Astrocyte (in vitro differentiated cells and primary cell): Measurements from ENCODE around the gene KRT74. TPM values are rescaled to one million over a fixed set of nuclear protein-coding genes. Genes with fewer than 3 reads are reported as not detected.

ENCODE experiments used
- DNase-seq: peaks from one replicate; pipeline ENCODE4 v3.0.0-alpha.2; 2010; ENCODE audit warnings: low read depth
- FAIRE-seq: peaks from 2 replicates; lab custom pipeline; 2011; peaks lifted over from hg19 to GRCh38; lab: Jason Lieb, UNC
- H2AFZ ChIP-seq: 2 replicates; pipeline ENCODE4 v1.6.0; 2012; ENCODE audit warnings: low read depth, low read length, inconsistent platforms
- H3K27ac ChIP-seq: 2 replicates; pipeline ENCODE4 v1.5.1; 2011; ENCODE audit warnings: low read depth, low read length, inconsistent platforms
- H3K27me3 ChIP-seq: 2 replicates; pipeline ENCODE4 v1.6.0; 2011; ENCODE audit warnings: low read length, inconsistent platforms; ENCODE audit not compliant: insufficient read depth
- H3K36me3 ChIP-seq: 2 replicates; pipeline ENCODE4 v1.5.1; 2011; ENCODE audit warnings: low read length, inconsistent platforms; ENCODE audit not compliant: insufficient read depth
- H3K4me1 ChIP-seq: 2 replicates; pipeline ENCODE4 v1.5.1; 2011; ENCODE audit warnings: low read length, inconsistent platforms; ENCODE audit not compliant: insufficient read depth
- H3K4me2 ChIP-seq: 2 replicates; pipeline ENCODE4 v1.6.0; 2012; ENCODE audit warnings: low read length, inconsistent platforms
- H3K4me3 ChIP-seq: 2 replicates; pipeline ENCODE4 v1.5.1; 2011; ENCODE audit warnings: low read depth, mild to moderate bottlenecking, low read length, inconsistent platforms; ENCODE audit not compliant: insufficient read depth
- H3K79me2 ChIP-seq: 2 replicates; pipeline ENCODE4 v1.6.0; 2012; ENCODE audit warnings: mild to moderate bottlenecking, low read length, inconsistent platforms; ENCODE audit not compliant: insufficient read depth
- H3K9ac ChIP-seq: 2 replicates; pipeline ENCODE4 v1.6.0; 2012; ENCODE audit warnings: mild to moderate bottlenecking, low read length, inconsistent platforms
- H3K9me3 ChIP-seq: 2 replicates; pipeline ENCODE4 v1.5.1; 2012; ENCODE audit warnings: low read depth, mild to moderate bottlenecking, low read length, inconsistent platforms; ENCODE audit not compliant: insufficient read depth
- H4K20me1 ChIP-seq: 2 replicates; pipeline ENCODE4 v1.6.0; 2012; ENCODE audit warnings: low read length, inconsistent platforms; ENCODE audit not compliant: insufficient read depth
- H3K27ac Mint-ChIP-seq: one replicate; pipeline ENCODE4 v1.8.0; 2021; ENCODE audit warnings: mild to moderate bottlenecking, mixed read lengths; ENCODE audit not compliant: unreplicated experiment
- H3K27me3 Mint-ChIP-seq: one replicate; pipeline ENCODE4 v1.8.0; 2021; ENCODE audit warnings: low read depth, mixed read lengths; ENCODE audit not compliant: unreplicated experiment
- H3K36me3 Mint-ChIP-seq: one replicate; pipeline ENCODE4 v1.8.0; 2021; ENCODE audit warnings: low read depth, mixed read lengths; ENCODE audit not compliant: unreplicated experiment
- H3K4me1 Mint-ChIP-seq: one replicate; pipeline ENCODE4 v1.8.0; 2021; ENCODE audit warnings: low read depth, mixed read lengths; ENCODE audit not compliant: unreplicated experiment
- H3K4me3 Mint-ChIP-seq: one replicate; pipeline ENCODE4 v1.8.0; 2021; ENCODE audit warnings: mild to moderate bottlenecking, moderate library complexity, mixed read lengths; ENCODE audit not compliant: unreplicated experiment
- H3K9me3 Mint-ChIP-seq: one replicate; pipeline ENCODE4 v1.8.0; 2021; ENCODE audit warnings: mild to moderate bottlenecking, mixed read lengths; ENCODE audit not compliant: unreplicated experiment
- EZH2 ChIP-seq: IDR thresholded peaks from 2 replicates; pipeline ENCODE4 v1.6.1; 2012; ENCODE audit warnings: mild to moderate bottlenecking, low read length, inconsistent platforms; ENCODE audit not compliant: insufficient read depth
- total RNA-seq: library from RNA; stranded (reverse); gene quantifications from 2 replicates; pipeline ENCODE4 v1.2.1, GENCODE V29; 2021
- TF ChIP-seq, protein P1 (sequence below): IDR thresholded peaks from 2 replicates; pipeline ENCODE4 v1.5.1; 2011; ENCODE audit warnings: low read depth, mild to moderate bottlenecking, inconsistent platforms, low read length, moderate library complexity; ENCODE audit not compliant: insufficient read depth

The KRT74 gene
- total RNA-seq, 1 donor from 2014 or later = not detected

DNA sequence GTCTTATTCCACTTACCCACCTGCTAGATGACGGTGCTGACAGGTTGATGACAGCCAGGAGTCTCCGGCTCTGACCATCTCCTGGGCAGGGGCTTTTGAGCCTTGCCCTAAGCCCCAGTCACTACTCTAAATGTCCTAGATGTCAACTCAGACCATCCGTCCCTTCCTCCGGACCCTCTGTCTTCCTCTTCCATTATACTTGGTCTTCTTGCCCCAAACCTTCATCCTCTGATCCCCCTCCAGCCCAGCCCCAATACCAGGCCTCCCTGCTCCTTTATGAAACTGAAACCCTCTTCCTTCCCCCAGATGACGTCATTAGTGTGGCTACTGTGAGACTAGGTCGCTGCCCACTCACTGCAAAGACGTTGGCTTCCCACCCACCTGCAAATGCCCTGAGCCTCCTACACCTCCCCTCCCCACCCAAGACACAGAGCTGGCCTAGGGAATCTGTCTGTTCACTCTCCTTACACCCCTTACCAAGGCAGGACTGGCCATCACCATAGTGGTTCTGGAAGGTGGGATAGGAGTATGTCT lies 30.8 kb downstream of the KRT74 start:
- Mint-ChIP-seq H3K4me3 (no peak overlapping the region), H3K36me3 (no peaks in the 10 kb centered on the region), H3K9me3 (peaks cover 3% of the 10 kb centered on the region), H3K27ac (no peak overlapping the region), H3K27me3 (peaks cover 36% of the 10 kb centered on the region), H3K4me1 (peaks cover 14% of the 10 kb centered on the region)
- H3K9ac ChIP-seq = no peak overlapping the region
- TF ChIP-seq EZH2 = no peak
- TF ChIP-seq, protein P1, sequence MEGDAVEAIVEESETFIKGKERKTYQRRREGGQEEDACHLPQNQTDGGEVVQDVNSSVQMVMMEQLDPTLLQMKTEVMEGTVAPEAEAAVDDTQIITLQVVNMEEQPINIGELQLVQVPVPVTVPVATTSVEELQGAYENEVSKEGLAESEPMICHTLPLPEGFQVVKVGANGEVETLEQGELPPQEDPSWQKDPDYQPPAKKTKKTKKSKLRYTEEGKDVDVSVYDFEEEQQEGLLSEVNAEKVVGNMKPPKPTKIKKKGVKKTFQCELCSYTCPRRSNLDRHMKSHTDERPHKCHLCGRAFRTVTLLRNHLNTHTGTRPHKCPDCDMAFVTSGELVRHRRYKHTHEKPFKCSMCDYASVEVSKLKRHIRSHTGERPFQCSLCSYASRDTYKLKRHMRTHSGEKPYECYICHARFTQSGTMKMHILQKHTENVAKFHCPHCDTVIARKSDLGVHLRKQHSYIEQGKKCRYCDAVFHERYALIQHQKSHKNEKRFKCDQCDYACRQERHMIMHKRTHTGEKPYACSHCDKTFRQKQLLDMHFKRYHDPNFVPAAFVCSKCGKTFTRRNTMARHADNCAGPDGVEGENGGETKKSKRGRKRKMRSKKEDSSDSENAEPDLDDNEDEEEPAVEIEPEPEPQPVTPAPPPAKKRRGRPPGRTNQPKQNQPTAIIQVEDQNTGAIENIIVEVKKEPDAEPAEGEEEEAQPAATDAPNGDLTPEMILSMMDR = no peak
- peaks cover 6% of the 10 kb centered on the region for H3K27me3 ChIP-seq
- H3K79me2 ChIP-seq = no peaks in the 10 kb centered on the region
- DNase-seq = no peak
- no peaks in the 10 kb centered on the region for H3K36me3 ChIP-seq
- no peak overlapping the region for H2AFZ ChIP-seq
- no peaks in the 10 kb centered on the region for H3K9me3 ChIP-seq
- no peak overlapping the region for H3K4me3 ChIP-seq
- no peaks in the 10 kb centered on the region for H3K4me1 ChIP-seq
- no peaks in the 10 kb centered on the region for H4K20me1 ChIP-seq
- no peak overlapping the region for H3K4me2 ChIP-seq
- no peak overlapping the region for H3K27ac ChIP-seq
- no peak for FAIRE-seq

DNA sequence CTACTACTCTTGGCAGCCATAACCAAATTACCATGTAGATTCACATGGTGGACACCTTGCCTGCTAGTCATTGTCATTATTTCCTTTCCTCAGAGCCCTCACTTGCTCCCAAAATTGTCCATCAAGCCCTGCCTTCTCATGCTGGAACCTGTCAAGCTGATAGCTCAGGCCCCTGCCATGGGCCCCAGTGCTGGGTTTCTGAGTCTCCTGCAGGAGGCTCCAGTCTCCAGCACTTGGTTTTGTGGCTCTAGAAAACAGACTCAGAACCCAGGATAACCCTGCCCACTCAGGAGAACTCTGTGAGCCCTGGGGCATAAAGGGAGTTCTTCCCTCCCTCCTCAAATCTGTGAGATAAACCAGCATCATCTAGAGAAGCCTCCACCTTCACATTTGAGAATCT lies 31.5 kb downstream of the KRT74 start:
- DNase-seq (no peak), FAIRE-seq (no peak)
- H3K4me1 ChIP-seq = no peaks in the 10 kb centered on the region
- no peak overlapping the region for H3K9ac ChIP-seq
- no peaks in the 10 kb centered on the region for H3K79me2 ChIP-seq
- H3K27ac ChIP-seq = no peak overlapping the region
- H3K4me3 ChIP-seq = no peak overlapping the region
- no peak overlapping the region for H2AFZ ChIP-seq
- H4K20me1 ChIP-seq = no peaks in the 10 kb centered on the region
- Mint-ChIP-seq H3K27me3 (peaks cover 31% of the 10 kb centered on the region), H3K27ac (no peak overlapping the region), H3K4me1 (peaks cover 14% of the 10 kb centered on the region), H3K4me3 (no peak overlapping the region), H3K36me3 (no peaks in the 10 kb centered on the region), H3K9me3 (peaks cover 3% of the 10 kb centered on the region)
- peaks cover 6% of the 10 kb centered on the region for H3K27me3 ChIP-seq
- no peak overlapping the region for H3K4me2 ChIP-seq
- TF ChIP-seq, protein P1 = no peak
- no peak for TF ChIP-seq EZH2
- no peaks in the 10 kb centered on the region for H3K9me3 ChIP-seq
- no peaks in the 10 kb centered on the region for H3K36me3 ChIP-seq

DNA sequence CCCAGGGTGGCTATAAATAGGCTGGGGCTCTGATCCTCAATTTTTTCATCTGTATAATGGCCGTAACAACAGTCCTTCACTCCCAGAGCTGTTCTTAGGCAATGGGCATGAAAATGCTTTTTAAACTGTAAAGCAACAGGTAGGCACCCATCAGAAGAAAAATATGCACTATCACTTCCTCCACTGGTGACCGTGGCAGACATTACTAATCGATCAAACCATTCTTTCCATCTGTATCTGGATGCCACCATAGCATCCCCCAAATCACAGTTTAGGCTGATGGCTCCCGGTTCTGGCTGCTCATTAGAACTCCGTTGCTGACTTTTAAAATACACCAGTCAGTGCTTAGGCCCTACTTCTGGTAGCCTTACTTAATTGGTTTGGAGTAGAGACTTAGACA lies 31.9 kb downstream of the KRT74 start:
- no peak overlapping the region for H3K27ac Mint-ChIP-seq
- Histone ChIP-seq H3K27ac (no peak overlapping the region), H4K20me1 (no peaks in the 10 kb centered on the region), H3K79me2 (no peaks in the 10 kb centered on the region), H3K4me2 (no peak overlapping the region), H3K27me3 (peaks cover 6% of the 10 kb centered on the region), H2AFZ (no peak overlapping the region), H3K4me1 (no peaks in the 10 kb centered on the region), H3K36me3 (no peaks in the 10 kb centered on the region), H3K9me3 (no peaks in the 10 kb centered on the region), H3K9ac (no peak overlapping the region), H3K4me3 (no peak overlapping the region)
- H3K9me3 Mint-ChIP-seq = peaks cover 3% of the 10 kb centered on the region
- no peaks in the 10 kb centered on the region for H3K36me3 Mint-ChIP-seq
- H3K4me3 Mint-ChIP-seq = no peak overlapping the region
- peaks cover 14% of the 10 kb centered on the region for H3K4me1 Mint-ChIP-seq
- no peak for TF ChIP-seq EZH2
- TF ChIP-seq, protein P1 = no peak
- FAIRE-seq = no peak
- H3K27me3 Mint-ChIP-seq = peaks cover 28% of the 10 kb centered on the region
- DNase-seq = no peak
